ENCODE data around the gene TCF7L1. TPM values are rescaled to one million over a fixed set of nuclear protein-coding genes. Genes with fewer than 3 reads are reported as not detected.

TCF7L1 gene
- total and polyA plus RNA-seq, 2 of the 13 experiments (the other 11 are each of a cell fraction or from before 2014, with no cell fraction given), result 0.04 to 0.15 TPM

- H3K4me3 ChIP-seq (replicated peaks in 1 of 3; ENCODE audit: insufficient read depth in 1 of 3, low read depth in 2 of 3, low read length in 3 of 3), result no peak overlapping the region
- no peaks in the 10 kb centered on the region for H3K36me3 ChIP-seq (replicated peaks in 1 of 2; ENCODE audit: control insufficient read depth in 1 of 2, insufficient read depth in 2 of 2, low read length in 2 of 2)
- peaks cover 0 to 25% of the 10 kb centered on the region in 2 experiments; a peak in 2 of 5 replicates for H3K27me3 ChIP-seq (ENCODE audit: control insufficient read depth in 1 of 2, insufficient read depth in 2 of 2, low read length in 2 of 2)
- intact Hi-C loops (cut with micrococcal nuclease; ENCODE audit: unreplicated experiment) (no loop called here), in situ Hi-C loops (cut with HindIII; ENCODE audit: extremely low pct_ligation_motif_present, low pct_unique_long_range_greater_than_20kb) (no loop called here)
- peak; percentile 12; the same call in 1 of the 2 replicates for TF ChIP-seq STAG1 (CRISPR knock-in tag; IDR thresholded peaks at IDR 0.05)
- 0 out of 2 replicates have a peak, but pooled peaks have one; percentile 9 for TF ChIP-seq CTCF (CRISPR knock-in tag; IDR thresholded peaks at IDR 0.05)
- 0 out of 2 replicates have a peak, but pooled peaks have one; percentile 2 for TF ChIP-seq SMC3 (IDR thresholded peaks at IDR 0.05; ENCODE audit: low read length)
- no peak for TF ChIP-seq CREBL2 (CRISPR knock-in tag; IDR thresholded peaks at IDR 0.05; ENCODE audit: borderline replicate concordance)
- TF ChIP-seq RELA (CRISPR knock-in tag; IDR thresholded peaks at IDR 0.05), result no peak
- no peak overlapping the region for H2AFZ ChIP-seq (ENCODE audit: low read length)
- DNase-seq (ENCODE audit: low spot score), result no peak
- peak; percentile 29; the same call in 1 of the 3 replicates for ATAC-seq
- H4K20me1 ChIP-seq (ENCODE audit: insufficient read depth, low read length), result no peaks in the 10 kb centered on the region
- peaks cover 14% of the 10 kb centered on the region for H3K4me1 ChIP-seq (ENCODE audit: insufficient read depth, low read length)
- POLR2A ChIA-PET, result no interaction called here
- CTCF ChIA-PET (ENCODE audit: low intra/inter-chr PET ratio, low total read pairs), result no interaction called here
- BruUV-seq (replicated peaks), result no TSS peak
- H3K79me2 ChIP-seq (ENCODE audit: insufficient read depth, low read length), result no peaks in the 10 kb centered on the region
- WGBS (ENCODE audit: low lambda C conversion rate), result 32% methylated on average over 2 of the region's 2 CpGs
- H3K27ac ChIP-seq (ENCODE audit: extremely low read length, insufficient read depth, low read length), result no peak overlapping the region
- FAIRE-seq, result no peak
- H3K9me3 ChIP-seq (ENCODE audit: low read length), result no peaks in the 10 kb centered on the region
- no peak overlapping the region for H3K4me2 ChIP-seq (ENCODE audit: low read depth, low read length)
- H3K9ac ChIP-seq (ENCODE audit: insufficient read depth, low read depth, low read length), result no peak overlapping the region
These were observed 15.0 kb downstream of the TCF7L1 start for GRCh38 chr2:85148190-85148589.

GRCh38 chr2:85151026-85151425, 17.8 kb downstream of the TCF7L1 start:
- 4% methylated on average over 1 of the region's 1 CpG for WGBS (ENCODE audit: low lambda C conversion rate)
- Histone ChIP-seq H3K27me3 (ENCODE audit: control insufficient read depth in 1 of 2, insufficient read depth in 2 of 2, low read length in 2 of 2) (peaks cover 0 to 22% of the 10 kb centered on the region in 2 experiments; a peak in 3 of 5 replicates), H4K20me1 (ENCODE audit: insufficient read depth, low read length) (no peaks in the 10 kb centered on the region), H3K4me2 (ENCODE audit: low read depth, low read length) (no peak overlapping the region), H3K4me3 (replicated peaks in 1 of 3; ENCODE audit: insufficient read depth in 1 of 3, low read depth in 2 of 3, low read length in 3 of 3) (no peak overlapping the region), H3K9me3 (ENCODE audit: low read length) (no peaks in the 10 kb centered on the region), H2AFZ (ENCODE audit: low read length) (no peak overlapping the region), H3K36me3 (replicated peaks in 1 of 2; ENCODE audit: control insufficient read depth in 1 of 2, insufficient read depth in 2 of 2, low read length in 2 of 2) (no peaks in the 10 kb centered on the region), H3K4me1 (ENCODE audit: insufficient read depth, low read length) (no peaks in the 10 kb centered on the region), H3K27ac (ENCODE audit: extremely low read length, insufficient read depth, low read length) (no peak overlapping the region), H3K9ac (ENCODE audit: insufficient read depth, low read depth, low read length) (no peak overlapping the region), H3K79me2 (ENCODE audit: insufficient read depth, low read length) (no peaks in the 10 kb centered on the region)
- ChIA-PET CTCF (ENCODE audit: low intra/inter-chr PET ratio, low total read pairs) (no interaction called here), POLR2A (no interaction called here)
- ATAC-seq (no peak), FAIRE-seq (no peak), DNase-seq (ENCODE audit: low spot score) (no peak)
- no TSS peak for BruUV-seq (replicated peaks)
- 0 out of 2 replicates have a peak, but pooled peaks have one; percentile 11 for TF ChIP-seq MAFF (IDR thresholded peaks at IDR 0.05; ENCODE audit: low read depth, low read length)
- no peak for TF ChIP-seq TARDBP (CRISPR knock-in tag; IDR thresholded peaks at IDR 0.05)
- TF ChIP-seq, protein P1, sequence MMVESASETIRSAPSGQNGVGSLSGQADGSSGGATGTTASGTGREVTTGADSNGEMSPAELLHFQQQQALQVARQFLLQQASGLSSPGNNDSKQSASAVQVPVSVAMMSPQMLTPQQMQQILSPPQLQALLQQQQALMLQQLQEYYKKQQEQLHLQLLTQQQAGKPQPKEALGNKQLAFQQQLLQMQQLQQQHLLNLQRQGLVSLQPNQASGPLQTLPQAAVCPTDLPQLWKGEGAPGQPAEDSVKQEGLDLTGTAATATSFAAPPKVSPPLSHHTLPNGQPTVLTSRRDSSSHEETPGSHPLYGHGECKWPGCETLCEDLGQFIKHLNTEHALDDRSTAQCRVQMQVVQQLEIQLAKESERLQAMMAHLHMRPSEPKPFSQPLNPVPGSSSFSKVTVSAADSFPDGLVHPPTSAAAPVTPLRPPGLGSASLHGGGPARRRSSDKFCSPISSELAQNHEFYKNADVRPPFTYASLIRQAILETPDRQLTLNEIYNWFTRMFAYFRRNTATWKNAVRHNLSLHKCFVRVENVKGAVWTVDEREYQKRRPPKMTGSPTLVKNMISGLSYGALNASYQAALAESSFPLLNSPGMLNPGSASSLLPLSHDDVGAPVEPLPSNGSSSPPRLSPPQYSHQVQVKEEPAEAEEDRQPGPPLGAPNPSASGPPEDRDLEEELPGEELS (CRISPR knock-in tag; IDR thresholded peaks at IDR 0.05), result no peak
- in situ Hi-C loops (cut with HindIII; ENCODE audit: extremely low pct_ligation_motif_present, low pct_unique_long_range_greater_than_20kb) (no loop called here), intact Hi-C loops (cut with micrococcal nuclease; ENCODE audit: unreplicated experiment) (no loop called here)

Data from HepG2 (cell line).